Measurements from ENCODE around the gene SLC26A9. TPM values are rescaled to one million over a fixed set of nuclear protein-coding genes. Genes with fewer than 3 reads are reported as not detected.

Gene SLC26A9
- total RNA-seq, 2 donors from 2014 or later: 0.22 TPM

DNA sequence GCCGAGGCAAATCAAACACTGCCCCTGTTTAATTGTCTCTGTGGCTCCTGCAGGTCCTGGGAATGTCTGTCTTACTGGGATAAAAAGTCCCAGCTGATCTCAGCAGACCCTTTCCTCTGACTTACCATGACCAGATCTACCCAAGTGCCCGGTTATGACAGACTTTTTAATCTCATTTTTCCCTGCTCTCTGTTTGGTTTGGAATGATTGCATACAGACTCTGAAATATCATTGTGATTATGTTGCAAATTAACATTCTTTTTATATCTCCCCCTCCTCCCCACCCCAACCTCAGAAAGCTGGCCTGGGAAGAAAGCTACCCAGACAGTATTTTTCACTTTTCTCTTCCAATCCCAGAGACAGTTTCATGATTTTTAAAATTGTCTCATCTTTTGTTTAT lies 43.6 kb upstream of the SLC26A9 start:
- peaks cover 1% of the 10 kb centered on the region for H3K9me3 Mint-ChIP-seq
- no peaks in the 10 kb centered on the region for H3K4me1 ChIP-seq (ENCODE audit: control insufficient read depth, insufficient read depth, low read length)
- H3K4me3 Mint-ChIP-seq: no peak overlapping the region
- peaks cover 3% of the 10 kb centered on the region for H3K4me1 Mint-ChIP-seq
- H3K36me3 ChIP-seq (ENCODE audit: control insufficient read depth, insufficient read depth, low read length): no peaks in the 10 kb centered on the region
- no peak overlapping the region for H3K9ac ChIP-seq (ENCODE audit: extremely low read depth, low read length, poor library complexity, severe bottlenecking)
- no peaks in the 10 kb centered on the region for H3K36me3 Mint-ChIP-seq (ENCODE audit: low read depth)
- peak overlapping the region; percentile 16 for H3K27ac Mint-ChIP-seq
- no peak for DNase-seq
- H3K27me3 ChIP-seq (ENCODE audit: control insufficient read depth, insufficient read depth, low read length, poor library complexity, severe bottlenecking): no peaks in the 10 kb centered on the region
- no peaks in the 10 kb centered on the region for H3K9me3 ChIP-seq (ENCODE audit: control insufficient read depth, low read length)
- 90% methylated on average over 2 of the region's 2 CpGs; no CpG with 5 or more reads in 1 of the 2 experiments for WGBS, 2 experiments (ENCODE audit: insufficient coverage in 1 of 2, insufficient read length in 1 of 2)
- TF ChIP-seq, protein P1, sequence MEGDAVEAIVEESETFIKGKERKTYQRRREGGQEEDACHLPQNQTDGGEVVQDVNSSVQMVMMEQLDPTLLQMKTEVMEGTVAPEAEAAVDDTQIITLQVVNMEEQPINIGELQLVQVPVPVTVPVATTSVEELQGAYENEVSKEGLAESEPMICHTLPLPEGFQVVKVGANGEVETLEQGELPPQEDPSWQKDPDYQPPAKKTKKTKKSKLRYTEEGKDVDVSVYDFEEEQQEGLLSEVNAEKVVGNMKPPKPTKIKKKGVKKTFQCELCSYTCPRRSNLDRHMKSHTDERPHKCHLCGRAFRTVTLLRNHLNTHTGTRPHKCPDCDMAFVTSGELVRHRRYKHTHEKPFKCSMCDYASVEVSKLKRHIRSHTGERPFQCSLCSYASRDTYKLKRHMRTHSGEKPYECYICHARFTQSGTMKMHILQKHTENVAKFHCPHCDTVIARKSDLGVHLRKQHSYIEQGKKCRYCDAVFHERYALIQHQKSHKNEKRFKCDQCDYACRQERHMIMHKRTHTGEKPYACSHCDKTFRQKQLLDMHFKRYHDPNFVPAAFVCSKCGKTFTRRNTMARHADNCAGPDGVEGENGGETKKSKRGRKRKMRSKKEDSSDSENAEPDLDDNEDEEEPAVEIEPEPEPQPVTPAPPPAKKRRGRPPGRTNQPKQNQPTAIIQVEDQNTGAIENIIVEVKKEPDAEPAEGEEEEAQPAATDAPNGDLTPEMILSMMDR (conservative IDR thresholded peaks at IDR 0.05): no peak
- H3K4me3 ChIP-seq (ENCODE audit: low read length): no peak overlapping the region
- H3K27me3 Mint-ChIP-seq (ENCODE audit: insufficient read depth): peaks cover 17% of the 10 kb centered on the region
- no peak overlapping the region for H3K27ac ChIP-seq (ENCODE audit: low read depth, low read length)

- 93 to 100% methylated on average over 2 to 3 of the region's 3 CpGs for WGBS, 2 experiments (ENCODE audit: insufficient coverage in 1 of 2, insufficient read length in 1 of 2)
- no peak overlapping the region for H3K27ac Mint-ChIP-seq
- no peaks in the 10 kb centered on the region for H3K36me3 Mint-ChIP-seq (ENCODE audit: low read depth)
- Histone ChIP-seq H3K9me3 (ENCODE audit: control insufficient read depth, low read length) (no peaks in the 10 kb centered on the region), H3K9ac (ENCODE audit: extremely low read depth, low read length, poor library complexity, severe bottlenecking) (no peak overlapping the region), H3K36me3 (ENCODE audit: control insufficient read depth, insufficient read depth, low read length) (no peaks in the 10 kb centered on the region), H3K27me3 (ENCODE audit: control insufficient read depth, insufficient read depth, low read length, poor library complexity, severe bottlenecking) (no peaks in the 10 kb centered on the region), H3K4me1 (ENCODE audit: control insufficient read depth, insufficient read depth, low read length) (no peaks in the 10 kb centered on the region), H3K27ac (ENCODE audit: low read depth, low read length) (no peak overlapping the region), H3K4me3 (ENCODE audit: low read length) (no peak overlapping the region)
- no peak overlapping the region for H3K4me3 Mint-ChIP-seq
- H3K27me3 Mint-ChIP-seq (ENCODE audit: insufficient read depth): peaks cover 15% of the 10 kb centered on the region
- TF ChIP-seq, protein P1 (conservative IDR thresholded peaks at IDR 0.05): peak; percentile 49
- H3K9me3 Mint-ChIP-seq: peaks cover 3% of the 10 kb centered on the region
- DNase-seq: no peak
- H3K4me1 Mint-ChIP-seq: peaks cover 3% of the 10 kb centered on the region
Measured at GRCh38 chr1:205986292-205986691, 43.0 kb upstream of the SLC26A9 start.

GRCh38 chr1:205985330-205986005 lies 42.2 kb upstream of the SLC26A9 start:
- H3K4me1 ChIP-seq (ENCODE audit: control insufficient read depth, insufficient read depth, low read length): no peaks in the 10 kb centered on the region
- H3K27ac Mint-ChIP-seq: no peak overlapping the region
- no peak overlapping the region for H3K4me3 ChIP-seq (ENCODE audit: low read length)
- TF ChIP-seq, protein P1 (conservative IDR thresholded peaks at IDR 0.05): no peak
- peaks cover 10% of the 10 kb centered on the region for H3K27me3 Mint-ChIP-seq (ENCODE audit: insufficient read depth)
- H3K9me3 ChIP-seq (ENCODE audit: control insufficient read depth, low read length): no peaks in the 10 kb centered on the region
- H3K4me1 Mint-ChIP-seq: peaks cover 3% of the 10 kb centered on the region
- no peaks in the 10 kb centered on the region for H3K36me3 Mint-ChIP-seq (ENCODE audit: low read depth)
- no peak overlapping the region for H3K27ac ChIP-seq (ENCODE audit: low read depth, low read length)
- no peaks in the 10 kb centered on the region for H3K27me3 ChIP-seq (ENCODE audit: control insufficient read depth, insufficient read depth, low read length, poor library complexity, severe bottlenecking)
- no peak for DNase-seq
- no peak overlapping the region for H3K9ac ChIP-seq (ENCODE audit: extremely low read depth, low read length, poor library complexity, severe bottlenecking)
- H3K36me3 ChIP-seq (ENCODE audit: control insufficient read depth, insufficient read depth, low read length): no peaks in the 10 kb centered on the region
- peaks cover 6% of the 10 kb centered on the region for H3K9me3 Mint-ChIP-seq
- H3K4me3 Mint-ChIP-seq: no peak overlapping the region
- 87 to 98% methylated on average over 6 to 7 of the region's 9 CpGs for WGBS, 2 experiments (ENCODE audit: insufficient coverage in 1 of 2, insufficient read length in 1 of 2)
